HL-60 (cell line): ENCODE results near the gene TBC1D23.

Experiments used
- DNase-seq, 2 experiments: peaks; one replicate each; pipeline ENCODE4 v3.0.0-alpha.2; 2010 to 2020; ENCODE audit warnings: low read depth in 1 of 2, low spot score in 1 of 2
- H3K27ac ChIP-seq: fragments of 250-450 bp; sonication (Bioruptor Pico); replicated peaks from 2 replicates; pipeline ENCODE4 v1.5.1; 2020; ENCODE audit warnings: mild to moderate bottlenecking, moderate library complexity
- H3K27me3 ChIP-seq: fragments of 250-450 bp; sonication (Bioruptor Pico); 2 replicates; pipeline ENCODE4 v1.5.1; 2021; ENCODE audit warnings: mild to moderate bottlenecking, moderate library complexity; ENCODE audit not compliant: insufficient read depth, poor library complexity, severe bottlenecking
- H3K4me3 ChIP-seq: replicated peaks from 2 replicates; pipeline ENCODE4 v1.5.1; 2011; ENCODE audit warnings: mild to moderate bottlenecking, control low read depth, low read length; ENCODE audit not compliant: insufficient read depth
- CTCF ChIP-seq: IDR thresholded peaks from one replicate; pipeline ENCODE4 v1.5.1; 2011; ENCODE audit warnings: low read length, control low read depth, inconsistent platforms; ENCODE audit not compliant: insufficient read depth
- GABPA ChIP-seq: IDR thresholded peaks from 2 replicates; pipeline ENCODE4 v1.6.1; 2012; ENCODE audit warnings: low read depth
- POLR2AphosphoS5 ChIP-seq: IDR thresholded peaks from 2 replicates; pipeline ENCODE4 v1.6.1; 2012; ENCODE audit warnings: low read depth
- REST ChIP-seq: IDR thresholded peaks from 2 replicates; pipeline ENCODE4 v1.6.1; 2012; ENCODE audit warnings: low read depth; ENCODE audit not compliant: insufficient replicate concordance
- SPI1 ChIP-seq: IDR thresholded peaks from 2 replicates; pipeline ENCODE4 v1.6.1; 2012; ENCODE audit warnings: low read depth, mild to moderate bottlenecking, borderline replicate concordance

The TBC1D23 gene

GRCh38 chr3:100297784-100298183 lies 37.0 kb downstream of the TBC1D23 start:
- H3K4me3 ChIP-seq, result no peak overlapping the region
- H3K27ac ChIP-seq, result no peak overlapping the region
- no peaks in the 10 kb centered on the region for H3K27me3 ChIP-seq
- no peak for DNase-seq
- TF ChIP-seq GABPA (no peak), CTCF (no peak), POLR2AphosphoS5 (no peak), SPI1 (no peak), REST (no peak)

DNA sequence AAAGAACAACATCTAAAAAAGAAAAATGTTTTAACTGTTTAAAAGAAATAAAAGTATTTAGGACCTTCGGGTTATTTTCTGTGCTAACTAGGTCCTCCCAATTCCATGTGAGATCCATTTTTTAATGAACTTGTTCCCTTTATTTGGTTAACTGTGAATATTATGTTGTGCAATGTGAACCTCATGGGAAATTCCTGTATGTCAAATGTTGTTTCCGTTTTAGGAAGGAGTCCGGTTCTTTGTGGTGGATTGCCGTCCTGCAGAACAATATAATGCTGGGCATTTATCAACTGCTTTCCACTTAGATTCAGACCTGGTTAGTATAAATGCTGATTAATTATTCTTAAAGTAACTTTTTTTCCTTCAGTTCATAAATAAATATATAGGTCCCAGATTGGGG lies 38.2 kb downstream of the TBC1D23 start:
- Histone ChIP-seq H3K27ac (no peak overlapping the region), H3K4me3 (no peak overlapping the region), H3K27me3 (no peaks in the 10 kb centered on the region)
- no peak for DNase-seq
- no peak for TF ChIP-seq CTCF
- no peak for TF ChIP-seq POLR2AphosphoS5
- no peak for TF ChIP-seq SPI1
- TF ChIP-seq REST, result no peak
- TF ChIP-seq GABPA, result no peak

GRCh38 chr3:100306695-100307094 lies 45.9 kb downstream of the TBC1D23 start:
- Histone ChIP-seq H3K4me3 (no peak overlapping the region), H3K27ac (no peak overlapping the region), H3K27me3 (no peaks in the 10 kb centered on the region)
- no peak for TF ChIP-seq REST
- no peak for DNase-seq

- Histone ChIP-seq H3K4me3 (no peak overlapping the region), H3K27ac (no peak overlapping the region), H3K27me3 (no peaks in the 10 kb centered on the region)
- TF ChIP-seq POLR2AphosphoS5 (no peak), SPI1 (no peak), CTCF (no peak), GABPA (no peak), REST (no peak)
- no peak for DNase-seq
Observed at GRCh38 chr3:100310355-100310965, 49.7 kb downstream of the TBC1D23 start.
